Pericardium fibroblast (primary cell): ENCODE measurements around the gene TVP23A. TPM values are rescaled to one million over a fixed set of nuclear protein-coding genes. Genes with fewer than 3 reads are reported as not detected.

Source experiments
- total RNA-seq: library from RNA; depleted of rRNA; stranded (reverse); fragments of >200 nt; gene quantifications from 2 replicates; pipeline ENCODE4 v1.2.3, GENCODE V29; 2015

TVP23A gene
- total RNA-seq, result 0.12 TPM in 1 of 2 replicates, not detected in the other

GRCh38 chr16:10817963-10818941, at the start of gene TVP23A:
TVP23A (minus strand) TSS chr16:10818794; CDS start chr16:10818493, 301 bp downstream.

GRCh38 chr16:10743610-10744369, 74.8 kb downstream of the TVP23A start, which contains the start of gene NUBP1:
NUBP1 (plus strand) TSS chr16:10743842; CDS start chr16:10743864, 22 bp downstream.

Other genes with a start within 250 kb of the TVP23A start
- 14.0 and 27.9 TPM in 2 replicates for gene EMP2, start 238.2 kb downstream of the TVP23A start, total RNA-seq
- 0.09 TPM in 1 of 2 replicates, not detected in the other for gene TEKT5, start 123.9 kb downstream of the TVP23A start, total RNA-seq
- 22.1 and 29.3 TPM in 2 replicates for gene NUBP1, start 75.0 kb downstream of the TVP23A start, total RNA-seq
- 0.09 and 0.35 TPM in 2 replicates for gene CIITA, start 58.4 kb upstream of the TVP23A start, total RNA-seq
- 83.9 and 122 TPM in 2 replicates for gene DEXI, start 123.7 kb upstream of the TVP23A start, total RNA-seq
- gene CLEC16A, start 125.8 kb upstream of the TVP23A start, total RNA-seq, result 15.4 and 16.1 TPM in 2 replicates